HepG2 (cell line): Measurements from ENCODE around the gene SCEL. TPM values are rescaled to one million over a fixed set of nuclear protein-coding genes. Genes with fewer than 3 reads are reported as not detected.

ENCODE experiments used
- ATAC-seq: fragments of 200-7000 bp; cut with Tn5 transposase; 3 replicates; pipeline ENCODE4 v1.9.1; 2020; ENCODE audit warnings: mild to moderate bottlenecking, moderate library complexity
- BruUV-seq: library from RNA; stranded (reverse); fragments of 400-500 nt; replicated peaks from 2 replicates; lab custom pipeline; 2021; lab: Mats Ljungman, UMichigan
- CTCF ChIA-PET: fragments of 300-600 bp; formaldehyde crosslinking; extraction: SDS; loops from one replicate; lab custom pipeline; 2021; ENCODE audit warnings: low total read pairs, inconsistent platforms, low intra/inter-chr PET ratio; lab: Yijun Ruan, JAX
- POLR2A ChIA-PET: fragments of 350-600 bp; sonication (Branson Sonifier 250); formaldehyde crosslinking; loops from one replicate; lab custom pipeline; 2020; ENCODE audit warnings: antibody characterized with exemption, inconsistent platforms; lab: Yijun Ruan, JAX
- DNase-seq: peaks from one replicate; pipeline ENCODE4 v3.0.0-alpha.2; 2015; ENCODE audit warnings: low spot score
- FAIRE-seq: peaks from 3 replicates; lab custom pipeline; 2011; peaks lifted over from hg19 to GRCh38; lab: Jason Lieb, UNC
- H2AFZ ChIP-seq: one replicate; pipeline ENCODE4 v1.6.1; 2011; ENCODE audit warnings: low read length, inconsistent platforms
- H3K27ac ChIP-seq: fragments of 300-600 bp; 3 replicates; pipeline ENCODE4 v1.8.0; 2011; ENCODE audit warnings: mixed run types, mild to moderate bottlenecking, mixed read lengths, low read length, inconsistent platforms; ENCODE audit not compliant: insufficient read depth; ENCODE audit errors: extremely low read length
- H3K27me3 ChIP-seq, 2 experiments: fragments of 200-600 bp in 1 of 2; 2 replicates in 1 of 2; 3 replicates in 1 of 2; pipeline versions ENCODE4 v1.6.0 to v1.8.0; 2011; ENCODE audit warnings: low read length in 2 of 2, mild to moderate bottlenecking in 2 of 2, moderate library complexity in 2 of 2, inconsistent platforms in 1 of 2; ENCODE audit not compliant: insufficient read depth in 2 of 2, control insufficient read depth in 1 of 2
- H3K36me3 ChIP-seq, 2 experiments: fragments of 200-600 bp in 1 of 2; replicated peaks in 1 of 2; 2 replicates in 1 of 2; 3 replicates in 1 of 2; pipeline versions ENCODE4 v1.5.1 to v1.8.0; 2011; ENCODE audit warnings: low read length in 2 of 2, inconsistent platforms in 1 of 2; ENCODE audit not compliant: insufficient read depth in 2 of 2, control insufficient read depth in 1 of 2
- H3K4me1 ChIP-seq: 2 replicates; pipeline ENCODE4 v1.5.1; 2012; ENCODE audit warnings: low read length, inconsistent platforms; ENCODE audit not compliant: insufficient read depth
- H3K4me2 ChIP-seq: 2 replicates; pipeline ENCODE4 v1.6.0; 2011; ENCODE audit warnings: low read depth, low read length, inconsistent platforms
- H3K4me3 ChIP-seq, 3 experiments: fragments of 200-600 bp in 1 of 3; sonication (generic), shearing (Covaris generic) in 1 of 3; replicated peaks in 1 of 3; 2 replicates each; pipeline ENCODE4 v1.5.1; 2011 to 2016; ENCODE audit warnings: low read length in 3 of 3, inconsistent platforms in 2 of 3, low read depth in 2 of 3, mild to moderate bottlenecking in 2 of 3, control low read depth in 1 of 3, mixed read lengths in 1 of 3; ENCODE audit not compliant: insufficient read depth in 1 of 3
- H3K79me2 ChIP-seq: one replicate; pipeline ENCODE4 v1.6.1; 2011; ENCODE audit warnings: low read length, inconsistent platforms; ENCODE audit not compliant: insufficient read depth
- H3K9ac ChIP-seq: 2 replicates; pipeline ENCODE4 v1.6.0; 2011; ENCODE audit warnings: mild to moderate bottlenecking, low read depth, low read length, inconsistent platforms; ENCODE audit not compliant: insufficient read depth
- H3K9me3 ChIP-seq: 2 replicates; pipeline ENCODE4 v1.5.1; 2012; ENCODE audit warnings: mild to moderate bottlenecking, low read length
- H4K20me1 ChIP-seq: 2 replicates; pipeline ENCODE4 v1.6.0; 2011; ENCODE audit warnings: inconsistent platforms, mild to moderate bottlenecking, low read length, moderate library complexity; ENCODE audit not compliant: insufficient read depth
- BRD4 ChIP-seq: sonication (generic); formaldehyde crosslinking; IDR thresholded peaks from 2 replicates; pipeline ENCODE4 v1.4.0; 2020; ENCODE audit warnings: missing genetic modification reagents
- CHD2 ChIP-seq: IDR thresholded peaks from 2 replicates; pipeline ENCODE4 v1.6.1; 2011; ENCODE audit warnings: low read depth, low read length, improper control_type of control experiment
- CREB1 ChIP-seq, 2 experiments: fragments of 450-650 bp in 1 of 2; IDR thresholded peaks; 2 replicates each; pipeline ENCODE4 v1.6.1; 2016 to 2017; ENCODE audit warnings: control low read depth in 1 of 2, mild to moderate bottlenecking in 1 of 2, missing compliant biosample characterization in 1 of 2, missing genetic modification characterization in 1 of 2
- KDM3A ChIP-seq: IDR thresholded peaks from 2 replicates; pipeline ENCODE4 v1.6.1; 2018; ENCODE audit warnings: low read depth, missing compliant biosample characterization
- MXI1 ChIP-seq: IDR thresholded peaks from 3 replicates; pipeline ENCODE4 v1.6.1; 2012; ENCODE audit warnings: low read depth, low read length, inconsistent platforms, borderline replicate concordance
- NR2C2 ChIP-seq: sonication (generic); formaldehyde crosslinking; IDR thresholded peaks from 2 replicates; pipeline ENCODE4 v1.4.0; 2020; ENCODE audit warnings: missing genetic modification reagents, mild to moderate bottlenecking, moderate library complexity, borderline replicate concordance
- SMAD9 ChIP-seq: sonication (generic); formaldehyde crosslinking; IDR thresholded peaks from 2 replicates; pipeline ENCODE4 v1.5.1; 2020; ENCODE audit warnings: mild to moderate bottlenecking, missing genetic modification reagents
- TEF ChIP-seq: sonication (generic); formaldehyde crosslinking; IDR thresholded peaks from 2 replicates; pipeline ENCODE4 v1.5.0; 2020; ENCODE audit warnings: missing genetic modification reagents
- ZNF414 ChIP-seq: sonication (generic); formaldehyde crosslinking; IDR thresholded peaks from 2 replicates; pipeline ENCODE4 v1.5.0; 2020; ENCODE audit warnings: missing genetic modification reagents
- ZNF543 ChIP-seq: sonication (generic); formaldehyde crosslinking; IDR thresholded peaks from 2 replicates; pipeline ENCODE4 v1.4.0; 2020; ENCODE audit warnings: mild to moderate bottlenecking, missing genetic modification reagents
- WGBS: methylation state at CpG from one replicate; pipeline ENCODE4 v1.1.6; 2017; ENCODE audit warnings: low lambda C conversion rate; 5-methylcytosine and 5-hydroxymethylcytosine counted together
- in situ Hi-C: cut with HindIII; loops from 2 replicates; pipeline ENCODE4 v1.10.0; 2017; ENCODE audit warnings: low pct_unique_long_range_greater_than_20kb; ENCODE audit not compliant: extremely low pct_ligation_motif_present
- intact Hi-C: fragments of 100-400 bp; cut with micrococcal nuclease; formaldehyde crosslinking; loops from one replicate; pipeline ENCODE4 v1.10.0; 2022; ENCODE audit not compliant: unreplicated experiment
- polyA plus RNA-seq, 8 experiments: library from polyadenylated mRNA; depleted of rRNA in 3 of 8; stranded (reverse) in 7 of 8; unstranded in 1 of 8; fragments of >200 nt; fragmentation: Illumina TruSeq in 4 of 8; extraction: Trizol in 4 of 8; gene quantifications; 2 replicates each; pipeline versions ENCODE4 v1.2.1 to v1.2.3, GENCODE V29; 2011 to 2016; ENCODE audit warnings: low read depth in 4 of 8, missing spikeins in 1 of 8, mixed read lengths in 1 of 8; ENCODE audit not compliant: insufficient read depth in 1 of 8
- total RNA-seq, 5 experiments: library from RNA; depleted of rRNA; stranded (reverse); fragments of >200 nt; fragmentation: Illumina TruSeq; extraction: Trizol; gene quantifications; 2 replicates each; pipeline ENCODE4 v1.2.3, GENCODE V29; 2016; ENCODE audit warnings: low read depth in 1 of 5
- TF ChIP-seq, protein P1 (sequence below): sonication (generic); formaldehyde crosslinking; IDR thresholded peaks from 2 replicates; pipeline ENCODE4 v1.8.0; 2022; ENCODE audit warnings: missing genetic modification reagents, mild to moderate bottlenecking, moderate library complexity, borderline replicate concordance
- TF ChIP-seq, protein P2 (sequence below), 2 experiments: sonication (generic) in 1 of 2; formaldehyde crosslinking in 1 of 2; IDR thresholded peaks; 2 replicates each; pipeline versions ENCODE4 v1.5.1 to v1.6.1; 2011 to 2020; ENCODE audit warnings: borderline replicate concordance in 1 of 2, low read depth in 1 of 2, low read length in 1 of 2, mild to moderate bottlenecking in 1 of 2, missing genetic modification reagents in 1 of 2, moderate library complexity in 1 of 2

Gene SCEL
- total and polyA plus RNA-seq, 2 of the 13 experiments (the other 11 are each of a cell fraction or from before 2014, with no cell fraction given): not detected

- Histone ChIP-seq H3K36me3 (no peaks in the 10 kb centered on the region), H3K4me2 (no peak overlapping the region), H3K4me1 (no peaks in the 10 kb centered on the region), H3K9me3 (no peaks in the 10 kb centered on the region), H2AFZ (no peak overlapping the region), H3K4me3 (no peak overlapping the region), H3K79me2 (no peaks in the 10 kb centered on the region), H3K27ac (no peak overlapping the region), H4K20me1 (no peaks in the 10 kb centered on the region), H3K9ac (no peak overlapping the region), H3K27me3 (no peaks in the 10 kb centered on the region)
- ATAC-seq: no peak
- DNase-seq: no peak
- intact Hi-C loops (no loop called here), in situ Hi-C loops (no loop called here)
- FAIRE-seq: no peak
- 3% methylated on average over 3 of the region's 3 CpGs for WGBS
- ChIA-PET CTCF (no interaction called here), POLR2A (no interaction called here)
- TF ChIP-seq BRD4 (no peak), TEF (CRISPR knock-in tag) (no peak)
- BruUV-seq: no TSS peak
Measured at GRCh38 chr13:77574096-77574495, 38.6 kb downstream of the SCEL start.

- no peaks in the 10 kb centered on the region for H4K20me1 ChIP-seq
- H2AFZ ChIP-seq: no peak overlapping the region
- no peak overlapping the region for H3K4me3 ChIP-seq
- H3K27ac ChIP-seq: no peak overlapping the region
- intact Hi-C loops: no loop called here
- no peaks in the 10 kb centered on the region for H3K36me3 ChIP-seq
- DNase-seq (no peak), FAIRE-seq (no peak), ATAC-seq (no peak)
- in situ Hi-C loops: no loop called here
- no peaks in the 10 kb centered on the region for H3K79me2 ChIP-seq
- 0% methylated on average over 2 of the region's 2 CpGs for WGBS
- no peaks in the 10 kb centered on the region for H3K9me3 ChIP-seq
- no peak overlapping the region for H3K9ac ChIP-seq
- H3K4me2 ChIP-seq: no peak overlapping the region
- no TSS peak for BruUV-seq
- H3K4me1 ChIP-seq: no peaks in the 10 kb centered on the region
- ChIA-PET CTCF (no interaction called here), POLR2A (no interaction called here)
- no peaks in the 10 kb centered on the region for H3K27me3 ChIP-seq
- TF ChIP-seq KDM3A (CRISPR knock-in tag) (no peak), MXI1 (no peak), ZNF414 (CRISPR knock-in tag) (no peak), CREB1 (IDR thresholded peaks at IDR 0.05) (no peak), CREB1 (CRISPR knock-in tag; IDR thresholded peaks at IDR 0.05) (no peak), CHD2 (no peak), SMAD9 (no peak), ZNF543 (CRISPR knock-in tag) (no peak), NR2C2 (CRISPR knock-in tag) (no peak)
- TF ChIP-seq, protein P1, sequence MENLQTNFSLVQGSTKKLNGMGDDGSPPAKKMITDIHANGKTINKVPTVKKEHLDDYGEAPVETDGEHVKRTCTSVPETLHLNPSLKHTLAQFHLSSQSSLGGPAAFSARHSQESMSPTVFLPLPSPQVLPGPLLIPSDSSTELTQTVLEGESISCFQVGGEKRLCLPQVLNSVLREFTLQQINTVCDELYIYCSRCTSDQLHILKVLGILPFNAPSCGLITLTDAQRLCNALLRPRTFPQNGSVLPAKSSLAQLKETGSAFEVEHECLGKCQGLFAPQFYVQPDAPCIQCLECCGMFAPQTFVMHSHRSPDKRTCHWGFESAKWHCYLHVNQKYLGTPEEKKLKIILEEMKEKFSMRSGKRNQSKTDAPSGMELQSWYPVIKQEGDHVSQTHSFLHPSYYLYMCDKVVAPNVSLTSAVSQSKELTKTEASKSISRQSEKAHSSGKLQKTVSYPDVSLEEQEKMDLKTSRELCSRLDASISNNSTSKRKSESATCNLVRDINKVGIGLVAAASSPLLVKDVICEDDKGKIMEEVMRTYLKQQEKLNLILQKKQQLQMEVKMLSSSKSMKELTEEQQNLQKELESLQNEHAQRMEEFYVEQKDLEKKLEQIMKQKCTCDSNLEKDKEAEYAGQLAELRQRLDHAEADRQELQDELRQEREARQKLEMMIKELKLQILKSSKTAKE (CRISPR knock-in tag): no peak
- TF ChIP-seq, protein P2, sequence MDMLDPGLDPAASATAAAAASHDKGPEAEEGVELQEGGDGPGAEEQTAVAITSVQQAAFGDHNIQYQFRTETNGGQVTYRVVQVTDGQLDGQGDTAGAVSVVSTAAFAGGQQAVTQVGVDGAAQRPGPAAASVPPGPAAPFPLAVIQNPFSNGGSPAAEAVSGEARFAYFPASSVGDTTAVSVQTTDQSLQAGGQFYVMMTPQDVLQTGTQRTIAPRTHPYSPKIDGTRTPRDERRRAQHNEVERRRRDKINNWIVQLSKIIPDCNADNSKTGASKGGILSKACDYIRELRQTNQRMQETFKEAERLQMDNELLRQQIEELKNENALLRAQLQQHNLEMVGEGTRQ (IDR thresholded peaks at IDR 0.05; ENCODE audit: low read depth, low read length): no peak
- TF ChIP-seq, protein P2 (CRISPR knock-in tag; IDR thresholded peaks at IDR 0.05; ENCODE audit: borderline replicate concordance): no peak
Measured at GRCh38 chr13:77579959-77580358, 44.5 kb downstream of the SCEL start.
